ENCODE measurements around the gene ELP4.

DNA sequence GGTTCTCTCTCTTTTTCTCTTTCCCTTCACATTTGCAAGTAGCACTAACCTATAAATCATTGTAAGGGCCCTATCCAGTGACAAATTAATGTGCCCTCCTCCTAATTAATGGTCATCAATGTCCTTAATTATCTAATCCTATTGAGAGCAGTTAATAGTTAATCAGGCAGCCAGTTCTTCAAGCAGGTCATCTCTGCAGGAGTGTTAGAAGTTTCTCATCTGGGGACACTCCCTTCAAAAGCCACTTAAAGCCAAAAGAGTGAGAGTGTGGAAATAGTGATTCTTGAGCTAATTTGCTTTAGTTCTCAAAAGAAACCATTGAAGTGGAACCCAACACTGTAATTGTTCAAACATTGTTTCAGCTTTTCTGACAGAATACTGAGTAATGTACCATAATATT is 141.6 kb downstream of the ELP4 start:
- TF ChIP-seq, protein P1, sequence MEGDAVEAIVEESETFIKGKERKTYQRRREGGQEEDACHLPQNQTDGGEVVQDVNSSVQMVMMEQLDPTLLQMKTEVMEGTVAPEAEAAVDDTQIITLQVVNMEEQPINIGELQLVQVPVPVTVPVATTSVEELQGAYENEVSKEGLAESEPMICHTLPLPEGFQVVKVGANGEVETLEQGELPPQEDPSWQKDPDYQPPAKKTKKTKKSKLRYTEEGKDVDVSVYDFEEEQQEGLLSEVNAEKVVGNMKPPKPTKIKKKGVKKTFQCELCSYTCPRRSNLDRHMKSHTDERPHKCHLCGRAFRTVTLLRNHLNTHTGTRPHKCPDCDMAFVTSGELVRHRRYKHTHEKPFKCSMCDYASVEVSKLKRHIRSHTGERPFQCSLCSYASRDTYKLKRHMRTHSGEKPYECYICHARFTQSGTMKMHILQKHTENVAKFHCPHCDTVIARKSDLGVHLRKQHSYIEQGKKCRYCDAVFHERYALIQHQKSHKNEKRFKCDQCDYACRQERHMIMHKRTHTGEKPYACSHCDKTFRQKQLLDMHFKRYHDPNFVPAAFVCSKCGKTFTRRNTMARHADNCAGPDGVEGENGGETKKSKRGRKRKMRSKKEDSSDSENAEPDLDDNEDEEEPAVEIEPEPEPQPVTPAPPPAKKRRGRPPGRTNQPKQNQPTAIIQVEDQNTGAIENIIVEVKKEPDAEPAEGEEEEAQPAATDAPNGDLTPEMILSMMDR (IDR thresholded peaks at IDR 0.05; ENCODE audit: insufficient read depth, low read length, poor library complexity, severe bottlenecking): no peak
- no peak for TF ChIP-seq EZH2phosphoT487 (conservative IDR thresholded peaks at IDR 0.05; ENCODE audit: low read length)

All from SU-DHL-6 (cell line).